Measurements from ENCODE around the gene PRG3. TPM values are rescaled to one million over a fixed set of nuclear protein-coding genes. Genes with fewer than 3 reads are reported as not detected.

The PRG3 gene
- total RNA-seq = not detected

GRCh38 chr11:57380975-57381374, at the start of gene PRG3:
Gene PRG3 (minus strand): TSS chr11:57381150. CDS start chr11:57380708, 442 bp downstream.
- Histone ChIP-seq H3K4me1 (no peaks in the 10 kb centered on the region), H3K27me3 (no peaks in the 10 kb centered on the region), H3K27ac (no peak within 1 kb of the TSS), H3K36me3 (no peaks in the 10 kb centered on the region), H3K9me3 (no peaks in the 10 kb centered on the region), H3K4me3 (no peak within 1 kb of the TSS)
- TF ChIP-seq CTCF (IDR thresholded peaks at IDR 0.05) = no peak
- no peak for DNase-seq (ENCODE audit: low spot score)

- H3K36me3 ChIP-seq = no peaks in the 10 kb centered on the region
- DNase-seq (ENCODE audit: low spot score) = no peak
- H3K4me1 ChIP-seq = peaks cover 0 to 46% of the 10 kb centered on the region in 2 donors
- no peak overlapping the region for H3K4me3 ChIP-seq
- no peaks in the 10 kb centered on the region for H3K27me3 ChIP-seq
- TF ChIP-seq CTCF (IDR thresholded peaks at IDR 0.05) = no peak
- no peaks in the 10 kb centered on the region for H3K9me3 ChIP-seq
- no peak overlapping the region for H3K27ac ChIP-seq
These were observed 49.0 kb upstream of the PRG3 start for GRCh38 chr11:57429946-57430345.

- TF ChIP-seq CTCF (IDR thresholded peaks at IDR 0.05) = no peak
- peaks cover 0 to 59% of the 10 kb centered on the region in 2 donors for H3K4me1 ChIP-seq
- no peak for DNase-seq (ENCODE audit: low spot score)
- H3K27ac ChIP-seq = peak overlapping the region in 1 of 2 donors; percentile 95
- H3K4me3 ChIP-seq = no peak overlapping the region
- H3K27me3 ChIP-seq = no peaks in the 10 kb centered on the region
- H3K9me3 ChIP-seq = no peaks in the 10 kb centered on the region
- H3K36me3 ChIP-seq = peaks cover 5% of the 10 kb centered on the region
These were observed 47.7 kb upstream of the PRG3 start for GRCh38 chr11:57428643-57429042.

GRCh38 chr11:57427727-57428082, 46.8 kb upstream of the PRG3 start:
- H3K4me3 ChIP-seq = peak overlapping the region in 1 of 2 donors; percentile 64
- DNase-seq (ENCODE audit: low spot score) = peak; percentile 91

GRCh38 chr11:57426929-57427726, 46.2 kb upstream of the PRG3 start, which contains the start of gene SLC43A3:
Gene SLC43A3 (minus strand): TSS chr11:57427121. CDS start chr11:57426172, 949 bp downstream.
- H3K9me3 ChIP-seq = no peaks in the 10 kb centered on the region
- H3K4me1 ChIP-seq = peaks cover 0 to 64% of the 10 kb centered on the region in 2 donors
- peak; percentile 91 for DNase-seq (ENCODE audit: low spot score)

More at GRCh38 chr11:57427727-57428082, 46.8 kb upstream of the PRG3 start:
- Histone ChIP-seq H3K9me3 (no peaks in the 10 kb centered on the region), H3K27ac (peak overlapping the region; percentile 95 to 99), H3K4me1 (peaks cover 0 to 64% of the 10 kb centered on the region in 2 donors), H3K36me3 (peaks cover 8% of the 10 kb centered on the region), H3K27me3 (no peaks in the 10 kb centered on the region)
- TF ChIP-seq CTCF (IDR thresholded peaks at IDR 0.05) = no peak

More at GRCh38 chr11:57426929-57427726, 46.2 kb upstream of the PRG3 start, which contains the start of gene SLC43A3:
- no peak for TF ChIP-seq CTCF (IDR thresholded peaks at IDR 0.05)
- Histone ChIP-seq H3K36me3 (peaks cover 8% of the 10 kb centered on the region), H3K27me3 (no peaks in the 10 kb centered on the region), H3K4me3 (peak within 1 kb of the TSS; percentile 49 to 64), H3K27ac (peak within 1 kb of the TSS; percentile 95 to 99)

Measured in right atrium auricular region (tissue), 2 donors.